Measurements from ENCODE around the gene ZNF594. TPM values are rescaled to one million over a fixed set of nuclear protein-coding genes. Genes with fewer than 3 reads are reported as not detected.
"Not testable (repeated sequence)": the region's sequence is repeated elsewhere in the genome, so short reads cannot be mapped to it uniquely, and the experiment has no call there.

ZNF594 gene
- total RNA-seq, 2 donors from 2014 or later = 3.9 to 5.5 TPM

GRCh38 chr17:5130261-5130660 lies 61.4 kb downstream of the ZNF594 start:
- not testable (repeated sequence) for H3K4me1 Mint-ChIP-seq; DNase-seq; H3K4me3 Mint-ChIP-seq; H3K9me3 ChIP-seq (ENCODE audit: control insufficient read depth, low read length, poor library complexity, severe bottlenecking); ATAC-seq; H3K36me3 Mint-ChIP-seq (ENCODE audit: low read depth); H3K27ac Mint-ChIP-seq
- H3K27me3 Mint-ChIP-seq = peaks cover 29% of the 10 kb centered on the region

DNA sequence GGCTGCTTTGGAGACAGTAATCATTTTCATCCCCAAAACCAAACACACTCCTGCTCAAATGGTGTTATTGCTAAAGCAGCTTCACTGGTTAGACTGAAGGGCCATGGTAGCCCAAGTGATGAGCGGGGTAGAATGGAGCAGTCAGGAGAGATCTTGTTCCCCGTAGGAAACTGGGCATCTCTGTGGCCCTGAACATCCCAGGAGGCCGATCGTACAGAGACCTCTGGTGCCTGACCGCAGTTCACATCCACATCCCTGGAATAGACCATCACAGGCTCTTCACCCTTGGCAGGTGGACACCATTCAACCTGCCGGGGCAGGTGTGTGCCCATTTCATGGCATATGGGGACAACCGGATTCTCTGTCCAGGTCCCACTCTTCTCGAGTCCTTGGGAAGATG lies 61.9 kb downstream of the ZNF594 start:
- H3K4me1 Mint-ChIP-seq; H3K27ac Mint-ChIP-seq; H3K4me3 Mint-ChIP-seq; H3K9me3 ChIP-seq (ENCODE audit: control insufficient read depth, low read length, poor library complexity, severe bottlenecking); H3K36me3 Mint-ChIP-seq (ENCODE audit: low read depth); DNase-seq; ATAC-seq: not testable (repeated sequence)
- H3K27me3 Mint-ChIP-seq = peaks cover 30% of the 10 kb centered on the region

Other genes starting within 250 kb of the ZNF594 start
- gene PFN1, start 243.3 kb downstream of the ZNF594 start, total RNA-seq = 100 to 1,000 TPM; 686 to 710 TPM
- 10 to 100 TPM; 17.2 to 17.6 TPM for gene ENO3, start 240.7 kb downstream of the ZNF594 start, total RNA-seq
- gene SPAG7, start 224.1 kb downstream of the ZNF594 start, total RNA-seq = 10 to 100 TPM; 39.0 to 48.4 TPM
- gene CAMTA2, start 204.2 kb downstream of the ZNF594 start, total RNA-seq = 10 to 100 TPM; 59.9 to 63.5 TPM
- not detected for gene INCA1, start 194.3 kb downstream of the ZNF594 start, total RNA-seq
- gene KIF1C, start 193.9 kb downstream of the ZNF594 start, total RNA-seq = 10 to 100 TPM; 15.4 to 19.3 TPM
- gene SLC52A1, start 156.4 kb downstream of the ZNF594 start, total RNA-seq = under 1 TPM in 1 of 2 donors, not detected in 1; 0.12 TPM
- gene ZFP3, start 113.4 kb downstream of the ZNF594 start, total RNA-seq = 1 to 10 TPM; 2.5 to 3.6 TPM
- gene ZNF232, start 80.0 kb downstream of the ZNF594 start, total RNA-seq = 1 to 10 TPM; 3.4 to 4.1 TPM
- gene USP6, start 75.8 kb downstream of the ZNF594 start, total RNA-seq = under 1 TPM; 0.05 to 0.13 TPM
- gene SCIMP, start 43.0 kb upstream of the ZNF594 start, total RNA-seq = 1 to 10 TPM in 1 of 2 donors, under 1 TPM in 1; 0.76 to 4.8 TPM
- 10 to 100 TPM; 33.2 to 33.6 TPM for gene RABEP1, start 90.4 kb upstream of the ZNF594 start, total RNA-seq
- 100 to 1,000 TPM; 118 to 130 TPM for gene NUP88, start 227.8 kb upstream of the ZNF594 start, total RNA-seq
- 10 to 100 TPM; 57.7 to 72.7 TPM for gene RPAIN, start 228.3 kb upstream of the ZNF594 start, total RNA-seq
- 10 to 100 TPM; 63.8 to 71.6 TPM for gene C1QBP, start 247.3 kb upstream of the ZNF594 start, total RNA-seq